H1 (cell line): ENCODE results near the gene IFT74. TPM values are rescaled to one million over a fixed set of nuclear protein-coding genes. Genes with fewer than 3 reads are reported as not detected.

Source experiments
- CTCF ChIA-PET: fragments of 300-600 bp; sonication (Branson Sonifier 250); formaldehyde crosslinking; loops from one replicate; lab custom pipeline; 2021; ENCODE audit not compliant: partially characterized antibody; lab: Charles Lee
- POLR2A ChIA-PET: fragments of 300-600 bp; sonication (Branson Sonifier 250); formaldehyde crosslinking; loops from one replicate; lab custom pipeline; 2021; ENCODE audit warnings: inconsistent platforms; ENCODE audit not compliant: partially characterized antibody; lab: Charles Lee
- DNase-seq, 2 experiments: peaks; one replicate each; pipeline versions ENCODE4 v3.0.0 to v3.0.0-alpha.2; 2010 to 2022; ENCODE audit warnings: low spot score in 2 of 2, low read depth in 1 of 2, mixed read lengths in 1 of 2
- FAIRE-seq: peaks from 2 replicates; lab custom pipeline; 2011; peaks lifted over from hg19 to GRCh38; lab: Jason Lieb, UNC
- H2AFZ ChIP-seq: 2 replicates; pipeline ENCODE4 v1.8.1; 2012; ENCODE audit warnings: low read length, inconsistent platforms
- H2AK5ac ChIP-seq: 2 replicates; pipeline ENCODE4 v1.6.1; 2013; ENCODE audit warnings: low read depth, low read length
- H2BK120ac ChIP-seq: replicated peaks from 2 replicates; pipeline ENCODE3; 2013; ENCODE audit warnings: low read depth, low read length, inconsistent platforms
- H2BK12ac ChIP-seq: 2 replicates; pipeline ENCODE4 v1.6.1; 2013; ENCODE audit warnings: low read depth, low read length
- H2BK15ac ChIP-seq: 2 replicates; pipeline ENCODE4 v1.6.1; 2013; ENCODE audit warnings: low read length
- H2BK20ac ChIP-seq: 2 replicates; pipeline ENCODE4 v1.6.1; 2013; ENCODE audit warnings: low read length
- H2BK5ac ChIP-seq: 2 replicates; pipeline ENCODE4 v1.6.1; 2013; ENCODE audit warnings: low read depth, low read length
- H3K14ac ChIP-seq: 2 replicates; pipeline ENCODE4 v1.6.1; 2013; ENCODE audit warnings: inconsistent platforms; ENCODE audit not compliant: insufficient read length
- H3K18ac ChIP-seq: 2 replicates; pipeline ENCODE4 v1.6.1; 2013; ENCODE audit warnings: low read length; ENCODE audit errors: extremely low read depth
- H3K23ac ChIP-seq: 2 replicates; pipeline ENCODE4 v1.6.1; 2013; ENCODE audit warnings: inconsistent platforms; ENCODE audit not compliant: insufficient read length
- H3K23me2 ChIP-seq: 2 replicates; pipeline ENCODE4 v1.6.1; 2013; ENCODE audit warnings: low read depth, low read length
- H3K27ac ChIP-seq: 2 replicates; pipeline ENCODE4 v1.6.1; 2011; ENCODE audit warnings: low read depth, low read length, inconsistent platforms
- H3K27me3 ChIP-seq, 4 experiments: replicated peaks in 1 of 4; 1 replicate in 1 of 4; 2 replicates in 3 of 4; pipeline versions ENCODE4 v1.6.1 to v1.8.1; 2011 to 2013; ENCODE audit warnings: low read length in 3 of 4, mild to moderate bottlenecking in 3 of 4, inconsistent platforms in 2 of 4, mixed read lengths in 2 of 4, moderate library complexity in 1 of 4; ENCODE audit not compliant: control insufficient read depth in 3 of 4, insufficient read depth in 3 of 4; ENCODE audit errors: extremely low read depth in 1 of 4
- H3K36me3 ChIP-seq, 4 experiments: 2 replicates each; pipeline versions ENCODE4 v1.6.1 to v1.8.1; 2011 to 2013; ENCODE audit warnings: mild to moderate bottlenecking in 4 of 4, low read length in 3 of 4, moderate library complexity in 2 of 4, control low read depth in 1 of 4, inconsistent platforms in 1 of 4; ENCODE audit not compliant: insufficient read depth in 4 of 4, control insufficient read depth in 2 of 4
- H3K4ac ChIP-seq: replicated peaks from 2 replicates; pipeline ENCODE3; 2013; ENCODE audit warnings: low read length, low read depth, mixed read lengths, inconsistent platforms; ENCODE audit not compliant: insufficient read length
- H3K4me1 ChIP-seq, 4 experiments: replicated peaks in 1 of 4; 1 replicate in 1 of 4; 2 replicates in 3 of 4; pipeline versions ENCODE4 v1.6.1 to v1.8.1; 2011 to 2013; ENCODE audit warnings: low read length in 3 of 4, inconsistent platforms in 2 of 4, mixed read lengths in 1 of 4; ENCODE audit not compliant: insufficient read depth in 4 of 4, control insufficient read depth in 3 of 4
- H3K4me2 ChIP-seq, 2 experiments: 2 replicates each; pipeline versions ENCODE4 v1.6.1 to v1.8.1; 2011 to 2013; ENCODE audit warnings: low read depth in 2 of 2, low read length in 2 of 2, control low read depth in 1 of 2, inconsistent platforms in 1 of 2, mild to moderate bottlenecking in 1 of 2; ENCODE audit not compliant: insufficient read depth in 1 of 2
- H3K4me3 ChIP-seq, 4 experiments: fragments of 200-600, 300-600 bp in 1 of 4; sonication (generic), shearing (Covaris generic), sonication (Bioruptor Twin) in 1 of 4; 2 replicates each; pipeline versions ENCODE4 v1.5.1 to v1.8.1; 2011 to 2016; ENCODE audit warnings: low read length in 4 of 4, low read depth in 3 of 4, control low read depth in 2 of 4, inconsistent platforms in 2 of 4, mild to moderate bottlenecking in 2 of 4, mixed read lengths in 1 of 4, moderate library complexity in 1 of 4; ENCODE audit not compliant: insufficient read depth in 2 of 4; ENCODE audit errors: extremely low read depth in 1 of 4
- H3K56ac ChIP-seq: replicated peaks from 2 replicates; pipeline ENCODE3; 2013; ENCODE audit warnings: low read depth, mild to moderate bottlenecking, mixed read lengths, low read length, inconsistent platforms; ENCODE audit not compliant: insufficient read length
- H3K79me1 ChIP-seq: 2 replicates; pipeline ENCODE4 v1.6.1; 2013; ENCODE audit warnings: low read depth, low read length, control low read depth
- H3K79me2 ChIP-seq, 2 experiments: 2 replicates each; pipeline versions ENCODE4 v1.6.1 to v1.8.1; 2012 to 2013; ENCODE audit warnings: low read length in 2 of 2, mild to moderate bottlenecking in 2 of 2, inconsistent platforms in 1 of 2; ENCODE audit not compliant: insufficient read depth in 2 of 2, control insufficient read depth in 1 of 2
- H3K9ac ChIP-seq, 4 experiments: replicated peaks in 1 of 4; 1 replicate in 1 of 4; 2 replicates in 3 of 4; pipeline versions ENCODE4 v1.6.1 to v1.8.1; 2011 to 2013; ENCODE audit warnings: low read depth in 3 of 4, low read length in 3 of 4, control low read depth in 2 of 4, mild to moderate bottlenecking in 2 of 4, moderate library complexity in 2 of 4, inconsistent platforms in 1 of 4; ENCODE audit errors: extremely low read depth in 1 of 4
- H3K9me3 ChIP-seq, 2 experiments: 2 replicates each; pipeline versions ENCODE4 v1.6.1 to v1.8.1; 2012 to 2013; ENCODE audit warnings: mild to moderate bottlenecking in 2 of 2, moderate library complexity in 2 of 2, control low read depth in 1 of 2, inconsistent platforms in 1 of 2, low read depth in 1 of 2, low read length in 1 of 2, mixed read lengths in 1 of 2; ENCODE audit not compliant: insufficient read depth in 2 of 2
- H4K20me1 ChIP-seq, 2 experiments: replicated peaks in 1 of 2; 2 replicates each; pipeline versions ENCODE3 to v1.8.1; 2011 to 2013; ENCODE audit warnings: inconsistent platforms in 2 of 2, low read length in 2 of 2, mild to moderate bottlenecking in 1 of 2; ENCODE audit not compliant: insufficient read depth in 2 of 2, control insufficient read depth in 1 of 2
- H4K5ac ChIP-seq: 2 replicates; pipeline ENCODE4 v1.6.1; 2013; ENCODE audit warnings: low read length, low read depth, mixed read lengths, inconsistent platforms; ENCODE audit not compliant: insufficient read length
- H4K8ac ChIP-seq: 2 replicates; pipeline ENCODE4 v1.8.0; 2013; ENCODE audit warnings: mild to moderate bottlenecking, moderate library complexity, low read length, inconsistent platforms; ENCODE audit not compliant: insufficient read depth; ENCODE audit errors: extremely low read depth
- H4K91ac ChIP-seq: replicated peaks from 2 replicates; pipeline ENCODE3; 2013; ENCODE audit warnings: low read length, mixed read lengths, inconsistent platforms; ENCODE audit not compliant: insufficient read length
- BRCA1 ChIP-seq: IDR thresholded peaks from 2 replicates; pipeline ENCODE4 v1.6.1; 2012; ENCODE audit warnings: low read depth, low read length, improper control_type of control experiment
- CBX5 ChIP-seq: fragments of 300-800, 300-1000 bp; sonication (generic); IDR thresholded peaks from 2 replicates; pipeline ENCODE4 v1.7.1; 2016; ENCODE audit warnings: antibody characterized with exemption, low read length, low read depth
- CHD2 ChIP-seq: IDR thresholded peaks from 2 replicates; pipeline ENCODE4 v1.6.1; 2012; ENCODE audit warnings: low read length, improper control_type of control experiment
- FOSL1 ChIP-seq: IDR thresholded peaks from 2 replicates; pipeline ENCODE4 v1.6.1; 2011; ENCODE audit warnings: mild to moderate bottlenecking, low read depth, low read length, moderate library complexity; ENCODE audit not compliant: insufficient read depth
- HDAC6 ChIP-seq: IDR thresholded peaks from one replicate; pipeline ENCODE4 v1.7.1; 2012; ENCODE audit warnings: low read depth, mild to moderate bottlenecking, inconsistent platforms, low read length, moderate library complexity
- KDM1A ChIP-seq: fragments of 200-600, 300-600 bp; sonication (generic); IDR thresholded peaks from 2 replicates; pipeline ENCODE4 v1.7.1; 2016; ENCODE audit warnings: mild to moderate bottlenecking, low read length, borderline replicate concordance
- KDM4A ChIP-seq: IDR thresholded peaks from one replicate; pipeline ENCODE4 v1.7.1; 2012; ENCODE audit warnings: low read depth, mild to moderate bottlenecking, moderate library complexity, low read length, inconsistent platforms; ENCODE audit not compliant: severe bottlenecking
- PHF8 ChIP-seq: fragments of 200-600 bp; sonication (generic); conservative IDR thresholded peaks from 2 replicates; pipeline ENCODE4 v1.7.1; 2012; ENCODE audit warnings: low read depth, mild to moderate bottlenecking, inconsistent platforms, low read length, moderate library complexity
- RBBP5 ChIP-seq: IDR thresholded peaks from 2 replicates; pipeline ENCODE4 v1.7.1; 2012; ENCODE audit warnings: low read depth, mild to moderate bottlenecking, inconsistent platforms, low read length, moderate library complexity, borderline replicate concordance
- SIN3A ChIP-seq, 2 experiments: IDR thresholded peaks in 1 of 2; conservative IDR thresholded peaks in 1 of 2; 2 replicates each; pipeline ENCODE4 v1.6.1; 2011 to 2012; ENCODE audit warnings: low read length in 2 of 2, improper control_type of control experiment in 1 of 2, low read depth in 1 of 2, mild to moderate bottlenecking in 1 of 2
- SIRT6 ChIP-seq: IDR thresholded peaks from one replicate; pipeline ENCODE4 v1.7.1; 2012; ENCODE audit warnings: low read length, inconsistent platforms
- TCF12 ChIP-seq: IDR thresholded peaks from 2 replicates; pipeline ENCODE4 v1.6.1; 2011; ENCODE audit warnings: low read depth, mild to moderate bottlenecking, low read length
- polyA plus RNA-seq, 7 experiments: library from polyadenylated mRNA; depleted of rRNA in 3 of 7; stranded (reverse) in 5 of 7; unstranded in 2 of 7; fragments of >200 nt in 5 of 7; fragments of 200-250 nt in 2 of 7; gene quantifications; 1 replicate in 5 of 7; 2 replicates in 1 of 7; 4 replicates in 1 of 7; pipeline versions ENCODE4 v1.2.1 to v1.2.3, GENCODE V29; 2011 to 2013; ENCODE audit warnings: missing spikeins in 2 of 7, mixed read lengths in 2 of 7
- total RNA-seq: library from RNA; stranded (reverse); fragmentation: NEBNext Ultra II Directional; extraction: Animal tissue kit (Norgen Biotek cat#: 25700); gene quantifications from 2 replicates; pipeline ENCODE4 v1.2.1, GENCODE V29; 2021
- TF ChIP-seq, protein P1 (sequence below): IDR thresholded peaks from 2 replicates; pipeline ENCODE4 v1.6.1; 2011; ENCODE audit warnings: low read depth, mild to moderate bottlenecking, low read length; ENCODE audit not compliant: insufficient read depth

The IFT74 gene
- total and polyA plus RNA-seq, 2 of the 8 experiments (the other 6 are each of a cell fraction or from before 2014, with no cell fraction given), result 4.4 to 17.8 TPM

GRCh38 chr9:27041746-27042145 is 85.5 kb downstream of the IFT74 start:
- Histone ChIP-seq H3K56ac (no peak overlapping the region), H2BK15ac (no peak overlapping the region), H3K9me3 (no peaks in the 10 kb centered on the region), H2AK5ac (no peak overlapping the region), H3K18ac (no peak overlapping the region), H3K4me2 (no peak overlapping the region), H3K9ac (no peak overlapping the region), H2BK12ac (no peak overlapping the region), H3K79me1 (no peaks in the 10 kb centered on the region), H4K5ac (no peak overlapping the region), H4K91ac (no peak overlapping the region), H3K23me2 (no peaks in the 10 kb centered on the region), H3K23ac (no peak overlapping the region), H2BK120ac (no peak overlapping the region), H3K4me1 (no peaks in the 10 kb centered on the region), H3K4ac (no peak overlapping the region), H3K14ac (no peak overlapping the region), H2BK20ac (no peak overlapping the region), H3K79me2 (no peaks in the 10 kb centered on the region), H4K8ac (no peak overlapping the region), H2AFZ (no peak overlapping the region), H3K27ac (no peak overlapping the region), H4K20me1 (no peaks in the 10 kb centered on the region), H2BK5ac (no peak overlapping the region), H3K27me3 (no peaks in the 10 kb centered on the region), H3K36me3 (no peaks in the 10 kb centered on the region), H3K4me3 (no peak overlapping the region)
- CTCF ChIA-PET, result no interaction called here
- no peak for DNase-seq
- POLR2A ChIA-PET, result no interaction called here
- FAIRE-seq, result no peak
- TF ChIP-seq PHF8 (no peak), KDM1A (no peak), SIRT6 (no peak), CHD2 (no peak), BRCA1 (no peak), SIN3A (conservative IDR thresholded peaks at IDR 0.05 in 1 of 2, IDR thresholded peaks at IDR 0.05 in 1 of 2; ENCODE audit: low read depth in 1 of 2, low read length in 2 of 2) (no peak), TCF12 (no peak), RBBP5 (no peak), KDM4A (no peak), HDAC6 (no peak), CBX5 (no peak), FOSL1 (no peak)
- TF ChIP-seq, protein P1, sequence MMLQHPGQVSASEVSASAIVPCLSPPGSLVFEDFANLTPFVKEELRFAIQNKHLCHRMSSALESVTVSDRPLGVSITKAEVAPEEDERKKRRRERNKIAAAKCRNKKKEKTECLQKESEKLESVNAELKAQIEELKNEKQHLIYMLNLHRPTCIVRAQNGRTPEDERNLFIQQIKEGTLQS, result no peak
